OCI-LY7 (cell line): ENCODE data around the gene PPP1R7.
"Not testable (repeated sequence)": the region's sequence is repeated elsewhere in the genome, so short reads cannot be mapped to it uniquely, and the experiment has no call there.

Experiments used
- CTCF ChIP-seq: fragments of 200-600 bp; sonication (generic); conservative IDR thresholded peaks from 2 replicates; pipeline ENCODE4 v1.5.1; 2014; ENCODE audit warnings: mild to moderate bottlenecking, antibody characterized with exemption, low read length, moderate library complexity, mixed read lengths
- EZH2phosphoT487 ChIP-seq: fragments of 200-600 bp; sonication (generic); IDR thresholded peaks from 2 replicates; pipeline ENCODE4 v1.6.1; 2018; ENCODE audit warnings: low read depth, borderline replicate concordance, mild to moderate bottlenecking, mixed run types, antibody characterized with exemption, low read length, moderate library complexity, mixed read lengths

DNA sequence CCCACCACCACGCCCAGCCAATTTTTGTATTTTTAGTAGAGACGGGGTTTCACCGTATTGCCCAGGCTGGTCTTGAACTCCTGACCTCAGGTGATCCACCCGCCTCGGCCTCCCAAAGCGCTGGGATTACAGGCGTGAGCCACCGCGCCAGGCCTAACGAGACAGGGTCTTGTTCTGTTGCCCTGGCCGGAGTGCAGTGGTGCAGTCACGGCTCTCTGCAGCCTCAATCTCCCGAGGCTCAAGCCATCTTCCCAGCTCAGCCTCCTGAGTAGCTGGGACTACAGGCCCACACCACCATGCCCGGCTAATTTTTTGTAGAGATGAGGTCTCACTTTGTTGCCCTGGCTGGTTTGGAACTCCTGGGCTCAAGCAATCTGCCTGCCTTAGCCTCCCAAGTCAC is 47.0 kb downstream of the PPP1R7 start:
- TF ChIP-seq CTCF, EZH2phosphoT487: not testable (repeated sequence)
